22Rv1 (cell line): ENCODE measurements around the gene DMD.

Experiments
- H3K27ac ChIP-seq: fragments of 450-650 bp; 2 replicates; pipeline ENCODE4 v1.5.1; 2017
- CTCF ChIP-seq: fragments of 450-650 bp; IDR thresholded peaks from 2 replicates; pipeline ENCODE4 v1.5.1; 2017; ENCODE audit warnings: mild to moderate bottlenecking
- ZFX ChIP-seq: fragments of 450-650 bp; IDR thresholded peaks from 2 replicates; pipeline ENCODE4 v1.6.1; 2017; ENCODE audit warnings: antibody characterized with exemption, borderline replicate concordance

DMD gene

GRCh38 chrX:31199840-31200114, 2011.6 kb downstream of the DMD start:
- H3K27ac ChIP-seq, result no peak overlapping the region
- TF ChIP-seq ZFX (no peak), CTCF (no peak)

- TF ChIP-seq CTCF (no peak), ZFX (no peak)
- no peak overlapping the region for H3K27ac ChIP-seq
Observed at GRCh38 chrX:31199056-31199839, 2012.1 kb downstream of the DMD start.

GRCh38 chrX:31190221-31190975, 2021.0 kb downstream of the DMD start:
- no peak for TF ChIP-seq CTCF
- TF ChIP-seq ZFX, result no peak
- H3K27ac ChIP-seq, result no peak overlapping the region

- TF ChIP-seq CTCF (no peak), ZFX (no peak)
- H3K27ac ChIP-seq, result no peak overlapping the region
Observed at GRCh38 chrX:31186693-31187338, 2024.5 kb downstream of the DMD start.

- H3K27ac ChIP-seq, result no peak overlapping the region
- no peak for TF ChIP-seq ZFX
- no peak for TF ChIP-seq CTCF
Observed at GRCh38 chrX:31185884-31186283, 2025.5 kb downstream of the DMD start.

- H3K27ac ChIP-seq, result no peak overlapping the region
- no peak for TF ChIP-seq CTCF
- no peak for TF ChIP-seq ZFX
Observed at GRCh38 chrX:31181377-31182000, 2029.9 kb downstream of the DMD start.
